Activated naive CD4-positive, alpha-beta T cell treated with anti-CD3 and anti-CD28 coated beads, Interleukin-2, amount 10 ng/mL, durations not matched to agents 7 days and 5 days (primary cell): Measurements from ENCODE around the gene FHDC1.

Experiments used
- CTCF ChIA-PET: fragments of 350-600 bp; sonication (Branson Sonifier 250); formaldehyde crosslinking; loops from one replicate; lab custom pipeline; 2021; ENCODE audit warnings: antibody characterized with exemption; lab: Charles Lee
- DNase-seq: peaks from one replicate; pipeline ENCODE4 v3.0.0-alpha.2; 2020
- H3K27ac Mint-ChIP-seq: one replicate; pipeline ENCODE4 v1.8.0; 2021; ENCODE audit warnings: mild to moderate bottlenecking, moderate library complexity, mixed read lengths
- H3K27me3 Mint-ChIP-seq: one replicate; pipeline ENCODE4 v1.8.0; 2021; ENCODE audit warnings: mild to moderate bottlenecking, mixed read lengths
- H3K36me3 Mint-ChIP-seq: one replicate; pipeline ENCODE4 v1.8.0; 2021; ENCODE audit warnings: mixed read lengths
- H3K4me1 Mint-ChIP-seq: one replicate; pipeline ENCODE4 v1.8.0; 2021; ENCODE audit warnings: mixed read lengths
- H3K4me3 Mint-ChIP-seq: one replicate; pipeline ENCODE4 v1.8.0; 2021; ENCODE audit warnings: mild to moderate bottlenecking, moderate library complexity, mixed read lengths
- H3K9me3 Mint-ChIP-seq: one replicate; pipeline ENCODE4 v1.8.0; 2021; ENCODE audit warnings: mixed read lengths

Gene FHDC1

GRCh38 chr4:153004081-153004850 lies 68.1 kb downstream of the FHDC1 start:
- H3K4me3 Mint-ChIP-seq = no peak overlapping the region
- no peaks in the 10 kb centered on the region for H3K4me1 Mint-ChIP-seq
- DNase-seq = no peak
- CTCF ChIA-PET = no interaction called here
- no peak overlapping the region for H3K27ac Mint-ChIP-seq
- H3K9me3 Mint-ChIP-seq = no peaks in the 10 kb centered on the region
- H3K36me3 Mint-ChIP-seq = no peaks in the 10 kb centered on the region
- peaks cover 25% of the 10 kb centered on the region for H3K27me3 Mint-ChIP-seq

- Mint-ChIP-seq H3K36me3 (no peaks in the 10 kb centered on the region), H3K4me3 (no peak overlapping the region), H3K27me3 (peaks cover 25% of the 10 kb centered on the region), H3K27ac (no peak overlapping the region), H3K9me3 (no peaks in the 10 kb centered on the region), H3K4me1 (no peaks in the 10 kb centered on the region)
- CTCF ChIA-PET = interaction anchor here (0.6 to 1.3 kb wide), 4 partner anchors 15 to 1178 kb away, joined by 3 read pairs; no protein-coding TSS in a partner anchor
- no peak for DNase-seq
These were observed 69.8 kb downstream of the FHDC1 start for GRCh38 chr4:153005899-153006381.

DNA sequence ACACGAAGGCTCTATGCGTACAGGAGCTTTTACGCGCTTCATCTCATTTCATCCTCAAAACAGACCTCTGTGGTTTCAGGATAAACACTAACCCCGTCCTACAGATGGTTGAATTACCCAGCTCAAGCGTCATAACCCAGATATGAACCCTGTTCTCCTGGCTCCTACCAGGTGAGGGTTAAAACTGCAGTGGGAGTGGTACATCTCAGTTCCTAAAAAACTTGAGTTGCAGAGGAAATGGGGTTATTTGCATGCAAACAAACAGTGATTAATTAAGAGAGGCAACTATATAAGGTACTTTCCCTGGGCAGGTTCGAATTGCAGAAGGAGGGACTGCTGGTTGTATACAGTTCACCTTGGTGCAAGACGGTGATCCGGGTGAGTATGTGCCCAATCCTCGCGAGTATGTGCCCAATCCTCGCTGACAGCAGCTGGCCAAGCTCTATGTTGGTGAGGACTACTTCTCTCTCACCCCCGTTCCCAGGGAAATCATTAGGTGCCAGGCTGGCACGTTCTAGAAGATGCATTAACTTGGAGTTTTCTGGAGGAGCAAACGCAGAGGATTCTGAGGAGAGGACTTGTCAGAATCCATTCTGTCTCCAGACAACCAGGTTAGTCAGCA lies 72.6 kb downstream of the FHDC1 start:
- no peaks in the 10 kb centered on the region for H3K4me1 Mint-ChIP-seq
- CTCF ChIA-PET = no interaction called here
- H3K27ac Mint-ChIP-seq = no peak overlapping the region
- peaks cover 4% of the 10 kb centered on the region for H3K27me3 Mint-ChIP-seq
- no peaks in the 10 kb centered on the region for H3K36me3 Mint-ChIP-seq
- H3K9me3 Mint-ChIP-seq = peaks cover 4% of the 10 kb centered on the region
- DNase-seq = no peak
- H3K4me3 Mint-ChIP-seq = no peak overlapping the region

GRCh38 chr4:153010146-153010545 lies 74.0 kb downstream of the FHDC1 start:
- Mint-ChIP-seq H3K9me3 (peaks cover 4% of the 10 kb centered on the region), H3K27ac (no peak overlapping the region), H3K36me3 (no peaks in the 10 kb centered on the region), H3K4me1 (no peaks in the 10 kb centered on the region), H3K27me3 (no peaks in the 10 kb centered on the region), H3K4me3 (no peak overlapping the region)
- no peak for DNase-seq
- CTCF ChIA-PET = no interaction called here

DNA sequence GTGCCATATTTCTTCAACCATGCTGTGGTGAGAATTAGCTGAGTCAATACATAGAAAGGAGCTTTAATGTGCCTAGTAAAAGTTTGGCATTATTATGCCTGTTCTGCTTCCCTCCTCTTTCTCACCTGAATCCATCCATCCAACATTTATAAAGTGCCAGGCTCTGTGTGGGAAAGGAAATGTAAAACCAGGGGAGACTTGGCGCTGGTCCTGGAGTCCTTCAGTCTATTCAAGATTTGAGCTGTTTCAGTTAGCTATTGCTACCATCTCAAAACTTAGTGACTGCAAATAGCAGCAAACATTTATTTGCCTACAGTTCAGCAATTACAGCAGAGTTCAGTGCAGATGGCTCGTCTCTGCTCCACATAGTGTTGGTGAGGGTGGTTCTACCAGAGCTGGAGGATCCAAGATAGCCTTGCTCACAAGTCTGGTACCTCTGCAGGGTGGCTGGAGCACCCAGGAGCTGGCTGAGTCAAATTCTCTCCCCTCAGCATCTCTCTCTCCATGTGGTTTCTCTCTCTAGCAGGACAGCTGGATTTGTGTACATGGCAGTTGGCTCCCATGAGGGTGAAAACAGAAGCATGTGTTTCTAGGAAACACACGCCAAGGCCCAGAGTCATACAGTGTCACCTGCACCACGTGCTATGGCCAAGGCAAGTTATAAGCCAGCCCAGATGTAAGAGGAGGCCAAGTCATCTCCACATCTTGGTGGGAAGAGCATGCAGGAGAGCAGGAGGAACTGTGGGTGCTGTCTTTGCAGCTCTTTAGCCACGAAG lies 77.3 kb downstream of the FHDC1 start:
- no peak overlapping the region for H3K27ac Mint-ChIP-seq
- CTCF ChIA-PET = no interaction called here
- H3K4me1 Mint-ChIP-seq = no peaks in the 10 kb centered on the region
- no peaks in the 10 kb centered on the region for H3K36me3 Mint-ChIP-seq
- DNase-seq = no peak
- H3K9me3 Mint-ChIP-seq = peaks cover 4% of the 10 kb centered on the region
- H3K4me3 Mint-ChIP-seq = no peak overlapping the region
- H3K27me3 Mint-ChIP-seq = no peaks in the 10 kb centered on the region

DNA sequence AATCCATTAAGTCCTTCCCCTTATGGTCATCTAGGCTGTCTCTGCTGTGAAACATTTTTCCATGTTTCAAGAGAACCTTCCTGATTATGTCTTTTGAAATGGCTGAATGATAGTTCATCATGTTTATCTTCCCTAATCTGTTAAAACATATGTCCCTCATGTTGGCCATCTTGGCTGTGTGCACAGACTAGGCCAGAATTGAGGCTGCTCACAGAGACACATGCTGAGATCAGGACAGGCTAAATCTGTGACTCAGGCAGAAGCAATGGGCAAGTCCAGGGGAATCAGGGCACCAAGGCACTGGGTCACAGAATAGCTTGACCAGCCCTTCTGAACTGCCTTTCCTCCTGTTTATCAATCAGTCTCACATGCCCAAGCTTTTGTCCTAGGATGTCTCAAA lies 78.3 kb downstream of the FHDC1 start:
- H3K36me3 Mint-ChIP-seq = no peaks in the 10 kb centered on the region
- no peak for DNase-seq
- no peak overlapping the region for H3K27ac Mint-ChIP-seq
- no peaks in the 10 kb centered on the region for H3K4me1 Mint-ChIP-seq
- H3K27me3 Mint-ChIP-seq = no peaks in the 10 kb centered on the region
- CTCF ChIA-PET = no interaction called here
- peaks cover 4% of the 10 kb centered on the region for H3K9me3 Mint-ChIP-seq
- no peak overlapping the region for H3K4me3 Mint-ChIP-seq

GRCh38 chr4:153016592-153016991 lies 80.5 kb downstream of the FHDC1 start:
- Mint-ChIP-seq H3K4me1 (no peaks in the 10 kb centered on the region), H3K4me3 (no peak overlapping the region), H3K36me3 (no peaks in the 10 kb centered on the region), H3K27ac (no peak overlapping the region), H3K27me3 (no peaks in the 10 kb centered on the region), H3K9me3 (peaks cover 4% of the 10 kb centered on the region)
- no peak for DNase-seq
- CTCF ChIA-PET = no interaction called here

- no peaks in the 10 kb centered on the region for H3K9me3 Mint-ChIP-seq
- no peak overlapping the region for H3K27ac Mint-ChIP-seq
- DNase-seq = no peak
- no peaks in the 10 kb centered on the region for H3K4me1 Mint-ChIP-seq
- no peak overlapping the region for H3K4me3 Mint-ChIP-seq
- CTCF ChIA-PET = no interaction called here
- H3K27me3 Mint-ChIP-seq = no peaks in the 10 kb centered on the region
- no peaks in the 10 kb centered on the region for H3K36me3 Mint-ChIP-seq
These were observed 81.9 kb downstream of the FHDC1 start for GRCh38 chr4:153018031-153018430.

GRCh38 chr4:153018684-153019083 lies 82.6 kb downstream of the FHDC1 start:
- Mint-ChIP-seq H3K27me3 (peaks cover 2% of the 10 kb centered on the region), H3K4me1 (peaks cover 2% of the 10 kb centered on the region), H3K27ac (no peak overlapping the region), H3K9me3 (no peaks in the 10 kb centered on the region), H3K36me3 (no peaks in the 10 kb centered on the region), H3K4me3 (no peak overlapping the region)
- CTCF ChIA-PET = no interaction called here
- no peak for DNase-seq

DNA sequence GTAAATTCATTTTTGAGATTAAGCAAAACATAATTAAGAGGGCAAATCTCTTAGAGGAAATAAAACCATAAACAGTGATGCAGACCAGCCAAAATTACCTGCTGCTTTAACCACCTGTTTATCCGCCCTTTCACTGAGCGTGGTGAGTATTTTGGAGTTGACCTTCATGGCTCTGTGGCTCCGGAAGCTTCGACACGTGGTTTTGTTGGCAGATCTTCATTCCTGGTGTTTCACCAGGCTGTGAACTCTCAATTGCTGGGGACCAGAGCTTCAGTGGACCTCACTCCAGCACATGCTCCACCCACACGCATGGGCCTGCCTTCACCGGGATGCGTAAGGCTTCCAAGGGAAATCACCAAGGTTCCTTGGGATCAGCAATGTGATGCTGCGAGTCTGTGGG lies 83.8 kb downstream of the FHDC1 start:
- H3K27me3 Mint-ChIP-seq = peaks cover 12% of the 10 kb centered on the region
- DNase-seq = no peak
- no peaks in the 10 kb centered on the region for H3K36me3 Mint-ChIP-seq
- CTCF ChIA-PET = no interaction called here
- no peaks in the 10 kb centered on the region for H3K9me3 Mint-ChIP-seq
- H3K27ac Mint-ChIP-seq = no peak overlapping the region
- H3K4me1 Mint-ChIP-seq = peaks cover 11% of the 10 kb centered on the region
- no peak overlapping the region for H3K4me3 Mint-ChIP-seq

DNA sequence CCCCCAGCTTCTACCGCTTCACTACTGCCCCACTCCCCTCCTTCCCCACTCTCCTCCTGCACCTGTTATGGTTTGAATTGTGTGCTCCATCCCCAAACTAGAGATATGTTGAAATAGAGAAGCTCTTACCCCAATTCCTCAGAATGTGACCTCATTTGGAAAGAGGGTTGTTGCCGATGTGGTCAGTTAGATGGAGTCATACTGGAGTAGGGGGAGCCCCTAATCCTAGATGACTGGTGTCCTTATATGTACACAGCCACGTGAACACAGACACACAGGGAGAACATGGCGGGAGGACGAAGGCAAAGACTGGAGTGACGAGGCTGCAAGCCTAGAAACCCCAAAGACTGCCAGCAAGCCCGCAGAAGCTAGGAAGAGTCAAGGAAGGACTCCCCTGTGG lies 84.3 kb downstream of the FHDC1 start:
- H3K4me3 Mint-ChIP-seq = no peak overlapping the region
- CTCF ChIA-PET = no interaction called here
- H3K27me3 Mint-ChIP-seq = peaks cover 13% of the 10 kb centered on the region
- DNase-seq = no peak
- H3K9me3 Mint-ChIP-seq = no peaks in the 10 kb centered on the region
- no peaks in the 10 kb centered on the region for H3K36me3 Mint-ChIP-seq
- H3K4me1 Mint-ChIP-seq = peaks cover 12% of the 10 kb centered on the region
- H3K27ac Mint-ChIP-seq = no peak overlapping the region

GRCh38 chr4:153021276-153021675 lies 85.2 kb downstream of the FHDC1 start:
- H3K9me3 Mint-ChIP-seq = no peaks in the 10 kb centered on the region
- peaks cover 13% of the 10 kb centered on the region for H3K27me3 Mint-ChIP-seq
- H3K4me3 Mint-ChIP-seq = no peak overlapping the region
- H3K27ac Mint-ChIP-seq = no peak overlapping the region
- H3K4me1 Mint-ChIP-seq = peaks cover 12% of the 10 kb centered on the region
- DNase-seq = no peak
- no peaks in the 10 kb centered on the region for H3K36me3 Mint-ChIP-seq
- CTCF ChIA-PET = interaction anchor here (0.6 kb wide), 1 partner anchor 86 kb away, joined by 3 read pairs; no protein-coding TSS in a partner anchor

DNA sequence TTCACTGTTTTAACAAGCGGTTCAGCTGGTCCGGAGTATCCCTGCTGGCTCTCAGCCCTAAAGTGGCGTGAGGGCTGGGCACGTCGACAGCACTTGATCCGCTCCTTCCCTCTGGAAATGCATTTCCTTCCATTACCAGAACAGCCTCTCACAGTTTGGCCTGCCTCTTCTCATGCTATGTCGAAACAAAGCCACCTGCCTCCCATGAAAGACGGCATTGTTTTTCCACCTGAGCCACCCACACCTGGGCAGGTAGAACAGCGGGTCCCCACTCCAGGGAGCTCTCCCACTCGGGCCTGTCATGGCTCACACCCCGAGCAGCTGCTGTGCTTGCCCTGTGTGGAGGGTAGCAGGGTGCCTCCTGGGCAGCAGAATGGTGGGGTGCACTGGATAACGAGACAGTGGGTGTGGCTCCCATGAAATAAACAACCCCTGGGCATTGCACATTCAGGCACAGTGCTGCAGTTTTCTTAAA lies 86.2 kb downstream of the FHDC1 start:
- CTCF ChIA-PET = no interaction called here
- peaks cover 13% of the 10 kb centered on the region for H3K27me3 Mint-ChIP-seq
- no peaks in the 10 kb centered on the region for H3K36me3 Mint-ChIP-seq
- no peak for DNase-seq
- no peak overlapping the region for H3K4me3 Mint-ChIP-seq
- no peaks in the 10 kb centered on the region for H3K9me3 Mint-ChIP-seq
- H3K27ac Mint-ChIP-seq = no peak overlapping the region
- H3K4me1 Mint-ChIP-seq = peaks cover 12% of the 10 kb centered on the region

- CTCF ChIA-PET = no interaction called here
- H3K4me3 Mint-ChIP-seq = no peak overlapping the region
- no peaks in the 10 kb centered on the region for H3K36me3 Mint-ChIP-seq
- no peak for DNase-seq
- H3K27me3 Mint-ChIP-seq = peaks cover 13% of the 10 kb centered on the region
- H3K9me3 Mint-ChIP-seq = no peaks in the 10 kb centered on the region
- no peak overlapping the region for H3K27ac Mint-ChIP-seq
- peaks cover 12% of the 10 kb centered on the region for H3K4me1 Mint-ChIP-seq
These were observed 87.0 kb downstream of the FHDC1 start for GRCh38 chr4:153023139-153023538.
